CD4-positive, alpha-beta T cell treated with Interferon gamma for 1 hour (primary cell): ENCODE data around the gene SEPTIN6.
A peak's percentile ranks its signal among the peaks of the same experiment; 100 is the strongest.

Experiments
- DNase-seq: peaks from one replicate; pipeline ENCODE4 v3.0.0-alpha.2; 2020

Gene SEPTIN6

GRCh38 chrX:119647552-119648420 is 45.2 kb downstream of the SEPTIN6 start:
- DNase-seq, result peak; percentile 55

GRCh38 chrX:119647089-119647488 is 45.9 kb downstream of the SEPTIN6 start:
- DNase-seq, result no peak

- no peak for DNase-seq
These were observed 46.5 kb downstream of the SEPTIN6 start for GRCh38 chrX:119646515-119646914.

GRCh38 chrX:119643696-119644095 is 49.3 kb downstream of the SEPTIN6 start:
- DNase-seq, result no peak
